Muscle of back (tissue), 11 donors: ENCODE results near the gene TWNK. TPM values are rescaled to one million over a fixed set of nuclear protein-coding genes. Genes with fewer than 3 reads are reported as not detected.
"Not testable (repeated sequence)": the region's sequence is repeated elsewhere in the genome, so short reads cannot be mapped to it uniquely, and the experiment has no call there.

Experiments
- DNase-seq, 3 donors: peaks; one replicate each; pipeline versions ENCODE4 v3.0.0 to v3.0.0-alpha.2; 2013
- polyA plus RNA-seq, 10 donors: library from polyadenylated mRNA; unstranded; fragments of 120-200 nt; gene quantifications; one replicate each; pipeline ENCODE4 v1.2.1, GENCODE V29; 2013; ENCODE audit not compliant: insufficient read length in 10 of 10

Gene TWNK
- polyA plus RNA-seq, 10 donors: 7.1 to 15.4 (median 9.5) TPM

DNA sequence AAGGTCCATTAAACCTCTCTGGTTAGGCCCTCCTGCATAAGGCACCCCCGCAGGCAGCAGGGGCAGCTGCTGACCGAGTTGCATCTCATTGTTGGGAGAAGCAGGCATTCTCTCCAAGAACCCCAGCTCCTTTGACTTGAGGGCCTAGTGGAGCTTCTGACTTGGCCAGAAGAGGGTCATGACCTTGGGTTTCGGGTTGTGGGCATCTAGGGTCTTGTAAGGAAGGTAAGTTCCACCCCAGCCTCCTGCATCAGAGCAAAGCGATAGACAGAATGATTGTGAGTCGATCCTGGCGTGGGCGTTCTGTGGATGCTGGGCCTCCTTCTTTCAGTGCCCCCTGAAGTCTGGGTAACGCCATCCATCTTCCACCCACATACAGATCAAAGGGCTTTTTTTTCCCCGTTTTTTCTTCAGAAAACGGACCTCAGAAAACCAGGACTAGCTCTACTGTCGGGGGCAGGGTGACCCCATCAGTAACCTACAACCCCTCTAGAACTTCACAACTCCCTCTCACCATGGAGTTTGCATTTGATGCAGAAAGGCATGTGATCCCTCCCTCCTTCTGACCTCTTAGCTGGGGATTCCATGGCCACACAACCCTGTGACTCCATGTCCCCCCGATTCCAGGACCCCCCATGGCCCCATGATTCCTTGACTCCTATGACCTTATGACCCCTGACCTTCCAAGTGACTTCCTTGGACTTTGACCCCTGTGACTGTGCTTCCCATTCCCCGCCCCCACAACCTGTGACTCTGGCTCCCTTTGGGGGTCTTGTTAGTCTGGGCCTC, 15.0 kb upstream of the TWNK start:
- DNase-seq: no peak

DNA sequence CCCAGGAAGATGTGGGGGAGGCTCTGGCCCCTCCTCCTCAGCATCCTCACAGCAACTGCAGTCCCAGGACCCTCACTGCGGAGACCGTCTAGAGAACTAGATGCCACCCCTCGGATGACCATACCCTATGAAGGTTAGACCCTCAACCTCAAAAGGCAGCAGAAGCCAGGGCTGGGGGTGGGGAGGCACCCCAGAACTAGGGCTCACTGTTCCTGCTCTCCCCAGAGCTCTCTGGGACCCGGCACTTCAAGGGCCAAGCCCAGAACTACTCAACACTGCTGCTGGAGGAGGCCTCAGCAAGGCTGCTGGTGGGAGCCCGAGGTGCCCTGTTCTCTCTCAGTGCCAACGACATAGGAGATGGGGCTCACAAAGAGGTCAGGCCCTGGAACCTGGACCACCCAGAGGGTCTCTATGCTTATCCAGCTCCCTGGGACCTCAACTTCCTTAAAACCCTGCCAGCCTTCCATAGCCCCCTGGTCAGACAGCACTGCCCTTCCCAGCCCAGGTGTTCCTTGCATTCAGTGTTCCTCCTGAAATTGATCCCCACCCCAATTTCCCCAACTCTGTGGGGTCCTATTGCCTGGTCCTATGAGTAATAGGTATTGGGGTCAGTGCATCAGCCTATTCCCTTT, 14.3 kb upstream of the TWNK start:
- no peak for DNase-seq

DNA sequence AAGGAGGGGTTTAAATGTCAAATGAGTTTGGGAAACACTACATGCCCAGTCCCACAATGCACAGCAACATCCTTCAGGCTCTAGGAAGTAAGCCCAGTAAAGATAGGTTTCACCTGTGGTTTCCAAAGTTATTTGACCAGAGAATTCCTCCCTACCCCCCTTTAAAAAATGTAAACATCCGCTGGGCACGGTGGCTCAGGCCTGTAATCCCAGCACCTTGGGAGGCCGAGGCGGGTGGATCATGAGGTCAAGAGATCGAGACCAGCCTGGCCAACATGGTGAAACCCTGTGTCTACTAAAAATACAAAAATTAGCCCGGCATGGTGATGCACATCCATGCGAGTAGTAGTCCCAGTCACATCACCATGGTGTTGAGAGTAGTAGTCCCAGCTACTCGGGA, 11.9 kb upstream of the TWNK start:
- DNase-seq: not testable (repeated sequence)

DNA sequence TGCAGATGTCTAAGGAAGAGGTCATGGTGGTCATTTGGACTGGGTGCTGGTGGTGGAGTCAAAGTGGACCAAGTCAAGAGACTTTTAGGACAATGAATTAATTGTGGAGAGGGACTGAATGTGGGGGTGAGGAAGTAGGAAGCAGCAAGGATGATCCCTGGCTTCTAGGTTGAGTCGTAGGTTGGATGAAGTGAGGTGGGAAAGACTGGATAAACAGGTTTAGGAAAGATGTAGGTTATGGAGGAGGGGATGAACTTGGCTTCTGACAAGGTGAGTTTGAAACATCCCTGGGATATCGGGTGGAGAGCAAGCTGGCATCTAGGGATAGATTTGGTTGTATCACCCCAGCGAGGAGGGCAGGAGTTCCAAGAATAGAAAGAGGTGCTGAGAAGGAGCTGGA, 10.4 kb upstream of the TWNK start:
- no peak for DNase-seq

DNA sequence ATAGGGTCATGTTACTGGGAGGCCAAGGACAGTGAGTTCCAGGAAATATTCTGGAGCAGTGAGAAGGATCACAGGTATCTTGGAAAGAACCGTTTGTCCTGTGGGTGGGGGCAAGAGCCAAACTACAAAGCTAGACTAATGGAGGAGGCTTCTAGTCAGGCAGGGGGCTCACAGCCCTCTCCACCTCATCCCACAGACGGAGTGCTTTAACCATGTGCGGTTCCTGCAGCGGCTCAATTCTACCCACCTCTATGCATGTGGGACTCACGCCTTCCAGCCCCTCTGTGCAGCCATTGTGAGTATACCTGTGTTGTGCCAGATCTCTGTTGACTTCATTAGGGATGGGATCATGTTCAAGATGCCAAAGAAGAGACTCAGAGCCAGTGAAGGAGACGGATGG, 9.9 kb upstream of the TWNK start:
- no peak for DNase-seq

DNA sequence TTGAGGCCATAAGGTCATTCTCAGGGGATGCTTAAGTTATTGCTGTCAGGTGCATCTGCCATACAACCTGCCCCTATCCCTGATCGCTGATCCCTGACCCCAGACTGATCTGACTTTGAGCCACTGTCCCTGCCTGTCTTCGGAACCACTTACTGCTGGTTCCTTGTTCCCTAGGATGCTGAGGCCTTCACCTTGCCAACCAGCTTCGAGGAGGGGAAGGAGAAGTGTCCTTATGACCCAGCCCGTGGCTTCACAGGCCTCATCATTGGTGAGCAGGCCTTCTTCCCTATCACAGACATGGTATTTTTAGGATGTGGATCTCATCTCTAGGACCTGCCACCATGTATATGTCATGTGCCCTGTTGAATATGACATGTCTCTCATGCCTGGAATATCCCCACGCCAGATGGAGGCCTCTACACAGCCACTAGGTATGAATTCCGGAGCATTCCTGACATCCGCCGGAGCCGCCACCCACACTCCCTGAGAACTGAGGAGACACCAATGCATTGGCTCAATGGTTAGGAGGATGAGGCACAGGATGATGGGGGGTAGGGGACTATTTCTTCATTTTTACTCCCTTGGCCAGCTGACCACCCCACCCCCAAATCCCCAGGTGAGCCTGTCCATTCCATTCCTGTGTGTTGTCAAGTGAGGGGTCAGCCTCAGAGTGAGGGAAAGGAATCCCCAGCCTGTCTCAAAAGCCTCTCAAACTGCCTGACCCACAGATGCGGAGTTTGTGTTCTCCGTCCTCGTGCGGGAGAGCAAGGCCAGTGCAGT, 9.0 kb upstream of the TWNK start:
- no peak for DNase-seq

DNA sequence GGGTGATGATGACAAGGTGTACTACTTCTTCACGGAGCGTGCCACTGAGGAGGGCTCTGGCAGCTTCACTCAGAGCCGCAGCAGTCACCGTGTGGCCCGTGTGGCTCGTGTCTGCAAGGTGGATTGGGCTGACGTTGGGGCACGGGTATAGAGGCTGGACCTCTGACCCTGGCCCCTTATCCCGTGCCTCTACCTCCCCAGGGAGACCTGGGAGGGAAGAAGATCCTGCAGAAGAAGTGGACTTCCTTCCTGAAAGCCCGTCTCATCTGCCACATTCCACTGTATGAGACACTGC, 8.5 kb upstream of the TWNK start:
- DNase-seq: no peak

DNA sequence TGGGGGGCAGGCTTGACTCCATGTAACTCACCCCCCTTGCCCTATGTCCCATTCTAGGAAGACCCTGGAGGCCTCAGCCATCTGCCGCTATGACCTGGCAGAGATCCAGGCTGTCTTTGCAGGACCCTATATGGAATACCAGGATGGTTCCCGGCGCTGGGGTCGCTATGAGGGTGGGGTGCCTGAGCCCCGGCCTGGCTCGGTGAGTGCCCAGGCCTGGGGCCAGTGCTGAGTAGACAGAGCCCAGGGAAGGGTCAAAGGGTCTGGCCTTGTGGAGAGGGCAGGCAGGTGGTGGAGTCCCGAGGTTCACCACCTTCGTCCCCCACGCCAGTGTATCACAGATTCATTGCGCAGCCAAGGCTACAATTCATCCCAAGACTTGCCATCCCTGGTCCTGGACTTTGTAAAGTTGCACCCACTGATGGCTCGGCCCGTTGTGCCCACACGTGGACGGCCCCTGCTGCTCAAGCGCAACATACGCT, 7.5 kb upstream of the TWNK start:
- DNase-seq: no peak

DNA sequence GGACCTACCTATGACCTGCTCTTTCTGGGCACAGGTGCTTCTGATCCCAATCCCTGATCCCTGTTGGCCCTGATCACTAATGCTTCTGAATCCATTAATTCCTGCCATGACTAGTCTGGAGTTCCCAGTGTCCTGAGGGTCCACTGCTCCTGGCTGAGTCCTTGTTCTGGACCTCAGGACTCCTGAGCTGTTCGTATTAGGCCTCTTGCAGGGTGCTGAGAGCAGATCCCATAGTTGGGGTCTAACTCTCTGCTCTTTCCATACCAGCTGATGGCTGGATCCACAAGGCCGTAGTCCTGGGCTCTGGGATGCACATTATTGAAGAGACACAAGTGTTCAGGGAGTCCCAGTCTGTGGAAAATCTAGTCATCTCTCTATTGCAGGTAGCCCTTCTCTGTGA, 7.0 kb upstream of the TWNK start:
- DNase-seq: no peak

DNA sequence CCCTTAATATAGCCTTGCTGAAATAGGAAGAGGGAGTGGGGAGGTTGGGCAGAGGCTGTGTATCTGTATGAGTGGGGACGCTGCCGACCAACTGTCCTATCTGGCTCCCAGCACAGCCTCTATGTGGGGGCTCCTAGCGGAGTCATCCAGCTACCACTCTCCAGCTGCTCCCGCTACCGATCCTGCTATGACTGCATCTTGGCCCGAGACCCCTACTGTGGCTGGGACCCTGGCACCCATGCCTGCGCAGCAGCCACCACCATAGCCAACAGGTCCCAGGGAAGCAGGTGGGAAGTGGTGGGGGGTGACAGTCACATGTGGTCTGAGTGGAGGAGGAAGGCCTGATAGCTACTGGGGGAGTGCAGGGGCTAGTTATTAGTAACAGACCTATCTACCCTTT, 6.6 kb upstream of the TWNK start:
- no peak for DNase-seq

DNA sequence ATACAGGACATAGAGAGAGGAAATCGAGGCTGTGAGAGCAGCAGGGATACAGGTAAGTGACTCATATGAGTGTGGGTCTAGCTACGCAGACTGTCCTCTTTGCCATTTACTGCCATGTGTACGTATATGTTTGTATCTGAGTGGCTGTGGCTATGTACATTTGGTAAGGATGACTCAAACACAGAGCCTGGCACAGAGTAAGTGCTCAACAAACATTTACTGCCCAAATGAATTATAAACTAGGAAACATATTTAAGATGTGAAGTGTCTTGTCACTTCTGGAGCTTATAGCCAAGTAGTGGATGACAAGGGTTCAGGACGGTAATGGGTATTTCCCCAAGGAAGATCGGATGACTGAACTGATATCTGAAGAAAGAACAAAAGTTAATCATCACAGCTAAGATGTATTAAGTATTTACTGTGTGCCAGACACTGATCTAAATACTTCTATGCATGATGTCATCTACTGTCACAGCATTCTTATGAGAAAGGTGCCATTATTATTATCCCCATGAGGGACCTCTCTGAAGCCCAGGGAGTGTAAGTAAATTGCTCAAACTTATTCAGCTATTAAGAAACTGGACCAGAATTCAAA, 6.1 kb upstream of the TWNK start:
- DNase-seq: no peak

DNA sequence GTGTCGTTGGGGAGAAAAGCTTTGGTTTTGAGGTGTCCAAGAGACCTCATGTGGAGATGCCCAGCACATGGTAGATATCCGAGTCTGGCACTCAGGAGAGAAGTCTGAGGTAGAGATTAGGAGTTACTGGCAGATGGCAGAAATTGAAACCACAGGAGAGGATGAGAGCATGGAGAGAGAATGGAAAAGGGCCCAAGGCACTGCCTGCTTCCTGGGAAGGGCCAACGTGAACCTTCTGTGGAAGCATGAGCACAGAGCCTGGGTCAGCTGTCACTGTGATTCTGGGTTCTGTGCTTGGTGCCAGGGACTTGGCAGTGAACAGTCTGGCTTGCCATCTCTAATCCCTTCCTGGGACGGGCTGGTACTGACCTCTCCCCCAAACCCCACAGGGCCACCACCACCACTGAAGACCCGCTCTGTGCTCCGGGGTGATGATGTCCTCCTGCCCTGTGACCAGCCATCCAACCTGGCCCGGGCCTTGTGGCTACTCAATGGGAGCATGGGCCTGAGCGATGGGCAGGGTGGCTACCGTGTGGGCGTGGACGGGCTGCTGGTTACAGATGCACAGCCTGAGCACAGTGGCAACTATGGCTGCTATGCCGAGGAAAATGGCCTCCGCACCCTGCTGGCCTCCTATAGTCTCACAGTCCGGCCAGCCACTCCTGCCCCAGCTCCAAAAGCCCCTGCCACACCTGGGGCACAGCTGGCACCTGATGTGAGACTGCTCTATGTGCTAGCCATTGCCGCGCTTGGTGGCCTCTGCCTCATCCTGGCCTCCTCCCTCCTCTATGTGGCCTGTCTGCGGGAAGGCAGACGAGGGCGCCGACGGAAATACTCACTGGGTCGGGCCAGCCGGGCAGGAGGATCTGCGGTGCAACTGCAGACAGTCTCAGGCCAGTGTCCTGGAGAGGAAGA, 4.2 kb upstream of the TWNK start:
- no peak for DNase-seq

DNA sequence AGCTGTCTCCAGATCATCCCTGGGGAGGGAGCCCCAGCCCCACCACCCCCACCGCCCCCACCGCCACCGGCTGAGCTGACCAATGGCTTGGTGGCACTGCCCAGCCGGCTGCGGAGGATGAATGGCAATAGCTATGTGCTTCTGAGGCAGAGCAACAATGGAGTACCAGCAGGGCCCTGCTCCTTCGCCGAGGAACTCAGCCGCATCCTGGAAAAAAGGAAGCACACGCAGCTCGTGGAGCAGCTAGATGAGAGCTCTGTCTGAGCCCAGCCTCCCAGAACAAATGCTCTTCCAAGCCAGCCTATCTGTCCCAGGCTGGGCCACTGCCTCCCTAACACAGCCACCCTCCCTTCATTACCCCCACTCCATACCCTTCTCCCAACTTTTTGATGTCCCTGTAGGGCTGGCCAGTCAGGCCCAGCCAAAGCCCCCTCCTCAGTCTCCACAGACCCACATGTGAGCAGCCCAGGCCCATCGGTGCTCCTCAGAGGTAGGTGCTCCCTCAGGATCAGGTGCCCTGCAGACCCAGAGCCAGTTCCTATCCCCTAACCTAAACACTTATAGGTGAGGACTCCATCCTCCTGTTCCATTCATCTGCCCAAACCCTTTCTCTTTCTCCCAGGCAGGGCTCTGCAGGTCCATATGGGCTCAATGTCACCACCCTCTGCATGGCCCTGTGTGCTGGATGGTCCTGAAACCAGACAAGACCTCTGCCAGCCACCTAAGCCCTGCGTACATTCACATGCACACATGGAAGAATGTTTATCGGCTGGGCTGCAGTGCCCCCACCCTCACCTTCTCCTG, 3.3 kb upstream of the TWNK start:
- DNase-seq: no peak

DNA sequence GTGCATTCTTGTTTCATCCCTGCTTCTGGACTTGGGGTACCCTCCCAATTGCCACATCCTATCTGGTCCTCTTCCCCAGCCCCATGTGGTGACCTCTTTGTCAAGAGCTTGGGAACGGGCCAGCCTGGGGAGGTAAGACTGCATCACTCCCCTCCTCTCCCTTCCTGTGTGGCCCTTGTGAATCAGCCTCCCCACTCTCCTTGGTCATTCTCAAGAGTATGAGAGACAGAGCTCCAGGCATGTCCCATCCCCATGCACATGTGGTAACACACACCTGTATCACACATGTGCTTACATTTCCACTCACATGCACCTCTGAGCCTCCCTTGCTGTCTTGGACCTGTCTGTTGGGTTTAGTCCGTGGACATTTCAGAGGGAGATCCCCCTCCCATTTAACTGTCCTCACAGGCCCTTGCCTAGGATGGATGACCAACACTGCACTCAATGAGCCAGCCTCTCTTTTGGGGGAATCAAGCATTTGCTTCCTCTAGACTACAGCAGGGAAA, 2.6 kb upstream of the TWNK start:
- DNase-seq: no peak

DNA sequence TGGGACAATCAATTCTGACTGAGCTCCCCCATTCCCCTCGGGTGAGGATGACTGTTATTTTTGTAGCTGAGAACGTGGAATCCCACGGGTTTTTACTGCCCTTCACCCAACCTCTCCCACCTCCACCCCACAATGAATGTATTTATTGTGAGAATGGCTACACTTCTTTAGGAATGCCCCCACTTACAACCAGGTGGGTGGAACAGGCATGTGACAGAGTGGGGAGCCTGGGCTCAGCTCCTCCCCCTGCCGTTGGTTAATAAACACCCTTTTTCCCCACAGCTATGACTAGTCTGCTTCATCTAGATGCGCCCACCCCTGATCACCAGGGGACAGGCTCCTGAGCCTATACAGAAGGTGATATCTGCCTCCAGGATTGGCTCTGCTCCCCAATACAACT, 2.0 kb upstream of the TWNK start:
- DNase-seq: no peak

DNA sequence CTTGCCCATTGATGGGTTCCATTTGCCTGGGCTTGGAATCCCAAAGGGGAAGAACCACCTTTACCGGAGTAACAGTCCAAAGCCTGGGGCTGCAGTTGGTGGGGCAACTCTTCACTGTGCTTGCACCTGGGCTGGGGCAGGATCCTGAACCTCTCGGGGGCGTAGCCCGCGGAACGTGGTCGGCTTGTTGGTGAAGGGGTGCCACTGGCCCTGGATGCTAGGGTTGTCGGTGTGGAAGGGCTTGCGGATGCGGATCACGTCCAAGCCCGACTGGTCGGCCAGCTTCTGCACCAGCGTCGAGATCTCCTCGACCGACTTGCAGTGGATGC, 756 bp upstream of the TWNK start:
- DNase-seq: no peak

DNA sequence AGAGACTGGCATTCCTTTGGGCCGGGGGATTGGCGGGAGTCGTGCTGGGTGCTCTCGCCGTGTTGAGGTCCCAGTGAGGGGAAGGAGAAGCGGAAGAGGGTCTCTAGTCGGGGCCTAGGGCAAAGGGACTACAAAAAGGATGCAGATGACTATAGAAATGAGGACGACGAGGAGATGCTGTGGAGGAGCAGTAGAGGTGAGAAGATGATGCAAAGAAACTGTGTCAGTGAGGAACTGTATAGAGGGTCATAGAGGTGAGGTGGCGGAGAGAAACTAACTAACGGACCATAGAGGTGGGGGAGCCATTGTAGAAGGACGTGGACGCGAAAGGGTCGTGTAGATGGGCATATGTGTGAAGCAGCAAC, 324 bp downstream of the TWNK start:
- DNase-seq: no peak

DNA sequence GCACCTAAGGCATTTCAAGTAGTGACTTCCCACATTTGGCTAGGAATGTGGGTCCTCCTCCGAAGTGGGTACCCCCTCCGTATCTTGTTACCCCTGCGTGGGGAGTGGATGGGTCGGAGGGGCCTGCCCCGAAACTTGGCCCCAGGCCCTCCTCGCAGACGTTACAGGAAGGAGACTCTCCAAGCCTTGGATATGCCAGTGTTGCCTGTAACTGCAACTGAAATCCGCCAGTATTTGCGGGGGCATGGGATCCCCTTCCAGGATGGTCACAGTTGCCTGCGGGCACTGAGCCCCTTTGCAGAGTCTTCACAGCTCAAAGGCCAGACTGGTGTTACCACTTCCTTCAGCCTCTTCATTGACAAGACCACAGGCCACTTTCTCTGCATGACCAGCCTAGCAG, 823 bp downstream of the TWNK start:
- no peak for DNase-seq

DNA sequence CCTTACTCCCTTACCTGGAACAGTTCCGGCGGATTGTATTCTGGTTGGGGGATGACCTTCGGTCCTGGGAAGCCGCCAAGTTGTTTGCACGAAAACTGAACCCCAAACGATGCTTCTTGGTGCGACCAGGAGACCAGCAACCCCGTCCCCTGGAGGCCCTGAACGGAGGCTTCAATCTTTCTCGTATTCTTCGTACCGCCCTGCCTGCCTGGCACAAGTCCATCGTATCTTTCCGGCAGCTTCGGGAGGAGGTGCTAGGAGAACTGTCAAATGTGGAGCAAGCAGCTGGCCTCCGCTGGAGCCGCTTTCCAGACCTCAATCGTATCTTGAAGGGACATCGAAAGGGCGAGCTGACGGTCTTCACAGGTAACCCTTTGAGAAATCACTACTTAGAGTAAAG, 1.7 kb downstream of the TWNK start:
- no peak for DNase-seq

DNA sequence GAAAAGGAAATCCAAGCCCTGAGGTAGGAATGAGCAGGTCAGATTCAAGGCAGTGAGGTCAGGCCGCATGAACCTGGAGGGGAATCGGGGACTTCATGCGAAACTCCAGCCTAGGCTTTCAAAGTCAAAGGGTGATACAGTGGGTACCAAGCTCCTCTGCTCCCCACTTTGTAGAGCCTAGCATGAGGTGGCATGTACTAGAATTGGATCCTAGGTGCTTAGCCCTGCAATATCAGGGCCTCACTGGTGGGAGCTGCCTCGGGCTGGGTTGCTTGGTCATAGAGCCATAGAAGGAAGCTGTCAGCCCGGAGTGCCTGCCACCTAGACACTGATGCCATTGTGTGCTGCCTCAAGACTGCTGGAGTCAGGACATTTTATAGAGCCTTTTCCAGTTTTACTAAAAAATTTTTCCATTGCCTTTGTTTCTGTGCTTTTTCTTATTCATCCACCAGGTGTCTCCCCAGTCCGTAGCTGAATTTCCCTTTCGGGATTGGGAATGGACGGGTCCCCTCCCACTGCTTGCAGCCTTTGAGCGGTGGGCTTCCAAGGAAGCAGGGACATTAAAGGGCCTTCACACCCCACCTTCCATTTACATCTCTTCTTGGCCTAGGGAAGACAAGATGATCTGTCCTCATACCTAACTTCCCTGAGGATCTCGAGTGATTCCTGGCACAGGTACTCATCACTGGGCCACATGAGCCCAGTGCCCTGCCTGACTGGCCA, 6.8 kb downstream of the TWNK start:
- DNase-seq: peak; percentile 49 to 72 (median 50)
